ENCODE measurements around the gene HPD.
"Not testable (repeated sequence)": the region's sequence is repeated elsewhere in the genome, so short reads cannot be mapped to it uniquely, and the experiment has no call there.

Gene HPD

GRCh38 chr12:121796855-121797751 lies 61.6 kb downstream of the HPD start:
- peak; percentile 92 to 94 for DNase-seq

GRCh38 chr12:121795034-121795968 lies 63.4 kb downstream of the HPD start:
- peak; percentile 51 to 70 for DNase-seq

GRCh38 chr12:121794534-121795033 lies 64.1 kb downstream of the HPD start:
- no peak for DNase-seq

DNA sequence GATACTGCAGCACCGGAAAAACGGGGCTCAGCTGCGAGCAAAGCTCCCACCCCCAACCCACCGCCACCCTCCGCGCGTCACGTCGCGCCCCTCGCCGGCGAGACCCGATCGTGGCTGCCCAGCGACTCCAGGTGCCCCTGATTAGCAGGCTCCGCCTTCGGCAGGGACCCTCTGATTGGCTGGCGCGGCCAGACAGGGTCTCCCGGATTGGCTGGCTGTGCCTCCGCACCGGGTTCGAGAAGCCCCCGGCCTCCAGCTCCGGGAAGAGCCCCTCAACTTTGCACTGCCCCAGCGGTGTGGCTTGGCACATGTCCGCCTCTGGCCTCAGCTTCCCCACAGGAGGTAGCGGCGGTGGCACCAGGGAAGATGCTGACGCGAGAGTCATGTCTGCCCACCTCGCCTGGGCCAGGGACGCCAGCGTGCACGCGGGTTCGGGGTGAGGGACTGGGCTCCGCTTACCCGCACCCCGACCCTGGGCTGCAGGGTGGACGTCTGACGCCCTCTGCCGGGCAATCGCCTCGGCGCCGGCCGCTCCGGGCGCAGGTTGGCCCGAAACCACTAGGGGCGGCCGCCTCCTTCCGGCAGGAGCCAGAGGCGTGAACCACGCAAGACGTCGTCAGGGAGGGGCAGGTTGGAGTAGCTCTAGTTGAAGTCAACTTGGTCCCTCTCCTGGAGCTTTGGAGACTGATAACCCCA lies 64.7 kb downstream of the HPD start:
- DNase-seq: peak; percentile 71 to 94

DNA sequence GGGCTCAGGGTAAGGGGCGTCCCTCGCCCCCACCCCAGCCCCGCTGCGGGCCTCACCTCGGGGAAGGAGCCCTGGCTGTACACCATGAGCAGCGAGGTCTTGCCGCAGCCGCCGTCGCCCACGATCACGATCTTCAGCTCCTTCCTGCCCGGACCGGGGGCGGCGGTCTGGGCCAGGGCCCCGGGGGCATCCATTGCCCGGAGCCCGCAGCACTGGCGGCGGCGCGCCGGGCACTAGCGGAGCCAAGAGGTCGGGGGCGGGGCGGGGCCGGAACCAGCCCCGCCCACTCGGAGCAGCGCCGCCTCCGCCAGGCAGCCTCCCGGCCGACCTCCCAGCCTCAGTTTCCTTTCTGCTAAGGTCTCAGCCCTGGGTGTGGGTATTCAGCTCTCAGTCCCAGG lies 65.2 kb downstream of the HPD start, which contains the start of gene RHOF:
Gene RHOF (minus strand): TSS at position 249 of the 398 bp plus-strand sequence. CDS start 55 bp downstream, at position 194.
- peak in 1 of 2 experiments; percentile 83 for DNase-seq

DNA sequence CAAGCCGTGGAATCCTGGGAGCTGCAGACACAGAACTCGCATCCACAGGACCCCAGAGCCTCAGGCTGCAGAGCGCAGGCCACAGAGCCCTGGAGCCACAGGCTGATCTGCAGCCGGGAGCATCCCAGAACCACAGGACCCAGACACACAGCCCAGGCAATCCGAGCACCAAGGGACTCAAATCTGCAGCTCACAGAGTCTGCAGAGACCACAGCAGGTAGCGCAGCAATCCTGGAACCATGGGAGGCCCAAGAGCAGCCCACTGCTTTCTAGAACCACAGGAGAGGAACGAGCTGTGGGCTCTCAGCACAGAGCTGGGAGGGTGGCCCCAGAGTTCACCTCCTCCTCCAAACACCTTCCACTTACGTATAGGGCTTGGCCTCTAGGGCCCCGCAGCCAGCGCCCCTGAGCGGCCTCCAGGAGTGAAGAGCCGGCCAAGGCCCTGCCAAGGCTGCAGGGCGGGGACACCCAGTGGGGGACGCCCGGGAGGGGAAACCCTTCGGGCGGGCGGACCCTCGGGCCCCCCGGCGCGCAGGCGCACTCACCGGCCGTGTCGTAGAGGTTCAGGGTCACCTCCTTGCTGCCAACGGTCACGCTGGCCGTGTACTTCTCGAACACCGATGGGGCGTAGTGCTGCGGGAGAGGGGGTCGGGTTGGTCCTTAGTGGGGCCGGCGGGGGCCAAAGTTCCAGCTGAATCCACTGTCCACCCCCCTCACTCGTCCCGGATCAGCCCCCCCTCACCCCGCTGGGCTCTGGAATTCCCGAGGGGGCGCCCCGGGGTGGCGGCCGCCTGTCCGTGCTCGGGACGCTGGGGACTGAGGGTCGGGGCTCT lies 65.8 kb downstream of the HPD start:
- no peak for DNase-seq

- peak in 1 of 2 experiments; percentile 71 for DNase-seq
Observed at GRCh38 chr12:121791671-121792551, 66.7 kb downstream of the HPD start.

DNA sequence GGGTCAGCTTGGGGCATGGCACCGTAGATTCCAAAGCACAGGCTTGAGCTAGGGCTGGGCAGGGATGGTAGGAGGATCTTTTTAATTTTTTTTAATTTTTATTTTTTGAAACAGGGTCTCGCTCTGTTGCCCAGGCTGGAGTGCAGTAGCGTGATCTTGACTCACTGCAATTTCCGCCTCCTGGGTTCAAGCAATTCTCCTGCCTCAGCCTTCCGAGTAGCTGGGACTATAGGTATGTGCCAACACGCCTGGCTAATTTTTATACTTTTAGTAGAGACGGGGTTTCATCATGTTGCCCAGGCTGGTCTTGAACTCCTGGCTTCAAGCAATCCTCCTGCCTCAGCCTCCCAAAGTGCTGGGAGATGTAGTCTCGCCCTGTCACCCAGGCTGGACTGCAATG lies 67.9 kb downstream of the HPD start:
- DNase-seq: not testable (repeated sequence)

GRCh38 chr12:121789800-121790728 lies 68.6 kb downstream of the HPD start:
- no peak for DNase-seq
